NCI-H2107 (cell line): ENCODE data around the gene AGAP6.
A peak's percentile ranks its signal among the peaks of the same experiment; 100 is the strongest.
"Not testable (repeated sequence)": the region's sequence is repeated elsewhere in the genome, so short reads cannot be mapped to it uniquely, and the experiment has no call there.

Experiments used
- DNase-seq: peaks from one replicate; lab custom pipeline; 2025; lab: John Stamatoyannopoulos, UW

AGAP6 gene

GRCh38 chr10:50025627-50026026 lies 37.4 kb downstream of the AGAP6 start:
- DNase-seq, result no peak

GRCh38 chr10:50027195-50027594 lies 39.0 kb downstream of the AGAP6 start:
- no peak for DNase-seq

- no peak for DNase-seq
These were observed 45.3 kb downstream of the AGAP6 start for GRCh38 chr10:50033481-50033880.

- peak; percentile 1 for DNase-seq
These were observed 47.1 kb downstream of the AGAP6 start for GRCh38 chr10:50035337-50035736.

GRCh38 chr10:50044941-50045664 lies 56.9 kb downstream of the AGAP6 start:
- no peak for DNase-seq

- not testable (repeated sequence) for DNase-seq
These were observed 58.3 kb downstream of the AGAP6 start for GRCh38 chr10:50046457-50046856.

GRCh38 chr10:50047594-50047993 lies 59.4 kb downstream of the AGAP6 start:
- DNase-seq, result not testable (repeated sequence)

- DNase-seq, result not testable (repeated sequence)
These were observed 63.9 kb downstream of the AGAP6 start for GRCh38 chr10:50051995-50052660.

GRCh38 chr10:50052778-50053376 lies 64.7 kb downstream of the AGAP6 start:
- not testable (repeated sequence) for DNase-seq

GRCh38 chr10:50055494-50056292 lies 67.5 kb downstream of the AGAP6 start:
- DNase-seq, result not testable (repeated sequence)

GRCh38 chr10:50056654-50057053 lies 68.4 kb downstream of the AGAP6 start:
- not testable (repeated sequence) for DNase-seq

- not testable (repeated sequence) for DNase-seq
These were observed 70.5 kb downstream of the AGAP6 start for GRCh38 chr10:50058727-50059126.

GRCh38 chr10:50059946-50060345 lies 71.7 kb downstream of the AGAP6 start:
- not testable (repeated sequence) for DNase-seq
